SK-N-SH (cell line): ENCODE measurements around the gene AK5. TPM values are rescaled to one million over a fixed set of nuclear protein-coding genes. Genes with fewer than 3 reads are reported as not detected.
A peak's percentile ranks its signal among the peaks of the same experiment; 100 is the strongest.

Experiments used
- CTCF ChIA-PET: fragments of 300-600, 350-600 bp; formaldehyde crosslinking; extraction: SDS; loops from one replicate; lab custom pipeline; 2021; lab: Yijun Ruan, JAX
- POLR2A ChIA-PET: fragments of 350-600 bp; sonication (Branson Sonifier 250); formaldehyde crosslinking; extraction: SDS; loops from one replicate; lab custom pipeline; 2020; ENCODE audit warnings: antibody characterized with exemption, inconsistent platforms; lab: Yijun Ruan, JAX
- DNase-seq: peaks from one replicate; pipeline ENCODE4 v3.0.0; 2012
- H2AFZ ChIP-seq: fragments of 200-600 bp; sonication (generic); 2 replicates; pipeline ENCODE4 v1.8.1; 2016; ENCODE audit warnings: antibody characterized with exemption, mild to moderate bottlenecking, low read depth
- H3F3A ChIP-seq: fragments of 200-600 bp; sonication (generic); replicated peaks from 2 replicates; pipeline ENCODE3; 2016; ENCODE audit warnings: antibody characterized with exemption, mild to moderate bottlenecking; ENCODE audit not compliant: insufficient read depth
- H3K27ac ChIP-seq, 2 experiments: fragments of 200-500 bp in 1 of 2; fragments of 200-600 bp in 1 of 2; sonication (Bioruptor generic) in 1 of 2; sonication (generic), shearing (Covaris generic) in 1 of 2; 2 replicates each; pipeline versions ENCODE4 v1.5.1 to v1.6.1; 2014 to 2016; ENCODE audit warnings: low read depth in 2 of 2, inconsistent platforms in 1 of 2, low read length in 1 of 2, mild to moderate bottlenecking in 1 of 2, mixed read lengths in 1 of 2
- H3K27me3 ChIP-seq: fragments of 200-600 bp; sonication (generic), shearing (Covaris generic); 2 replicates; pipeline ENCODE4 v1.6.1; 2016; ENCODE audit warnings: mixed run types; ENCODE audit not compliant: insufficient read depth
- H3K36me3 ChIP-seq, 2 experiments: fragments of 200-500 bp in 1 of 2; fragments of 200-600 bp in 1 of 2; sonication (Bioruptor generic) in 1 of 2; sonication (generic) in 1 of 2; replicated peaks in 1 of 2; 2 replicates each; pipeline versions ENCODE3 to v1.5.1; 2014 to 2016; ENCODE audit warnings: low read length in 1 of 2, mild to moderate bottlenecking in 1 of 2; ENCODE audit not compliant: insufficient read depth in 2 of 2, control insufficient read depth in 1 of 2
- H3K4me1 ChIP-seq, 2 experiments: fragments of 200-500 bp in 1 of 2; fragments of 200-600 bp in 1 of 2; sonication (Bioruptor generic) in 1 of 2; sonication (generic), shearing (Covaris generic) in 1 of 2; 2 replicates each; pipeline versions ENCODE4 v1.5.1 to v1.6.1; 2014 to 2016; ENCODE audit warnings: low read depth in 1 of 2, low read length in 1 of 2, mixed run types in 1 of 2; ENCODE audit not compliant: insufficient read depth in 2 of 2, control insufficient read depth in 1 of 2
- H3K4me2 ChIP-seq: fragments of 200-600 bp; sonication (generic), shearing (Covaris generic); 2 replicates; pipeline ENCODE4 v1.6.1; 2017; ENCODE audit warnings: mixed run types
- H3K4me3 ChIP-seq, 2 experiments: fragments of 200-500 bp in 1 of 2; fragments of 200-600 bp in 1 of 2; sonication (Bioruptor generic) in 1 of 2; sonication (generic), shearing (Covaris generic) in 1 of 2; 2 replicates each; pipeline versions ENCODE4 v1.5.1 to v1.8.1; 2014 to 2016; ENCODE audit warnings: low read depth in 2 of 2, inconsistent platforms in 1 of 2, low read length in 1 of 2, mild to moderate bottlenecking in 1 of 2, mixed read lengths in 1 of 2, moderate library complexity in 1 of 2
- H3K79me2 ChIP-seq: fragments of 200-600 bp; sonication (generic); 2 replicates; pipeline ENCODE4 v1.8.1; 2017; ENCODE audit warnings: mild to moderate bottlenecking; ENCODE audit not compliant: insufficient read depth
- H3K9ac ChIP-seq: fragments of 200-600 bp; sonication (generic); 2 replicates; pipeline ENCODE4 v1.6.1; 2017; ENCODE audit warnings: mixed run types
- H3K9me2 ChIP-seq: fragments of 200-600 bp; sonication (generic); 2 replicates; pipeline ENCODE4 v1.6.1; 2017; ENCODE audit warnings: mixed run types
- H3K9me3 ChIP-seq: fragments of 200-600 bp; sonication (generic); 2 replicates; pipeline ENCODE4 v1.6.1; 2017; ENCODE audit warnings: mixed run types, mild to moderate bottlenecking, moderate library complexity
- H4K20me1 ChIP-seq: fragments of 200-600 bp; sonication (generic); 2 replicates; pipeline ENCODE4 v1.6.1; 2017; ENCODE audit warnings: mild to moderate bottlenecking, mixed run types; ENCODE audit not compliant: insufficient read depth
- EP300 ChIP-seq, 2 experiments: IDR thresholded peaks; 2 replicates each; pipeline versions ENCODE4 v1.4.0 to v1.6.1; 2012; ENCODE audit warnings: borderline replicate concordance in 1 of 2, low read depth in 1 of 2, low read length in 1 of 2
- EZH2phosphoT487 ChIP-seq: fragments of 200-600 bp; sonication (generic); IDR thresholded peaks from 2 replicates; pipeline ENCODE4 v1.6.1; 2017; ENCODE audit warnings: low read depth, mixed run types, mild to moderate bottlenecking, antibody characterized with exemption, moderate library complexity, borderline replicate concordance
- FOXJ3 ChIP-seq: sonication (generic); formaldehyde crosslinking; IDR thresholded peaks from 2 replicates; pipeline ENCODE4 v1.5.1; 2020; ENCODE audit warnings: mild to moderate bottlenecking, missing genetic modification reagents
- FOXM1 ChIP-seq: IDR thresholded peaks from 2 replicates; pipeline ENCODE4 v1.4.0; 2012; ENCODE audit warnings: low read depth, mild to moderate bottlenecking
- GABPA ChIP-seq: IDR thresholded peaks from 2 replicates; pipeline ENCODE4 v1.4.0; 2012; ENCODE audit warnings: low read depth, mild to moderate bottlenecking
- MEF2A ChIP-seq: IDR thresholded peaks from 2 replicates; pipeline ENCODE4 v1.4.0; 2012; ENCODE audit warnings: low read depth, borderline replicate concordance
- NFIC ChIP-seq: IDR thresholded peaks from 2 replicates; pipeline ENCODE4 v1.4.0; 2012; ENCODE audit warnings: borderline replicate concordance
- POLR2AphosphoS5 ChIP-seq: IDR thresholded peaks from 2 replicates; pipeline ENCODE4 v1.6.1; 2012; ENCODE audit warnings: low read depth, low read length
- RCOR1 ChIP-seq: fragments of 150-350 bp; IDR thresholded peaks from 2 replicates; pipeline ENCODE4 v1.6.1; 2017; ENCODE audit warnings: antibody characterized with exemption, low read length
- REST ChIP-seq: IDR thresholded peaks from 2 replicates; pipeline ENCODE4 v1.6.1; 2012; ENCODE audit warnings: mild to moderate bottlenecking, low read depth, low read length, moderate library complexity
- RFX5 ChIP-seq: IDR thresholded peaks from 2 replicates; pipeline ENCODE4 v1.6.1; 2012; ENCODE audit warnings: mild to moderate bottlenecking, improper control_type of control experiment, low read length
- RXRA ChIP-seq: IDR thresholded peaks from 2 replicates; pipeline ENCODE4 v1.4.0; 2012; ENCODE audit warnings: low read depth, mild to moderate bottlenecking, borderline replicate concordance
- TCF12 ChIP-seq: IDR thresholded peaks from 2 replicates; pipeline ENCODE4 v1.4.0; 2012
- WGBS: methylation state at CpG from one replicate; pipeline ENCODE4 v1.1.6; 2017; ENCODE audit warnings: low lambda C conversion rate; 5-methylcytosine and 5-hydroxymethylcytosine counted together
- polyA plus RNA-seq, 3 experiments: library from polyadenylated mRNA; depleted of rRNA; stranded (reverse); fragments of >200 nt; gene quantifications; 2 replicates each; pipeline ENCODE4 v1.2.3, GENCODE V29; 2012
- TF ChIP-seq, protein P1 (sequence below): IDR thresholded peaks from 2 replicates; pipeline ENCODE4 v1.4.0; 2012; ENCODE audit warnings: low read depth, borderline replicate concordance
- TF ChIP-seq, protein P2 (sequence below): fragments of 150-350 bp; IDR thresholded peaks from 2 replicates; pipeline ENCODE4 v1.6.1; 2017; ENCODE audit warnings: antibody characterized with exemption, low read length, low read depth, borderline replicate concordance

AK5 gene
- polyA plus RNA-seq, 1 of the 3 experiments (the other 2 are of a cell fraction) = 22.9 TPM

DNA sequence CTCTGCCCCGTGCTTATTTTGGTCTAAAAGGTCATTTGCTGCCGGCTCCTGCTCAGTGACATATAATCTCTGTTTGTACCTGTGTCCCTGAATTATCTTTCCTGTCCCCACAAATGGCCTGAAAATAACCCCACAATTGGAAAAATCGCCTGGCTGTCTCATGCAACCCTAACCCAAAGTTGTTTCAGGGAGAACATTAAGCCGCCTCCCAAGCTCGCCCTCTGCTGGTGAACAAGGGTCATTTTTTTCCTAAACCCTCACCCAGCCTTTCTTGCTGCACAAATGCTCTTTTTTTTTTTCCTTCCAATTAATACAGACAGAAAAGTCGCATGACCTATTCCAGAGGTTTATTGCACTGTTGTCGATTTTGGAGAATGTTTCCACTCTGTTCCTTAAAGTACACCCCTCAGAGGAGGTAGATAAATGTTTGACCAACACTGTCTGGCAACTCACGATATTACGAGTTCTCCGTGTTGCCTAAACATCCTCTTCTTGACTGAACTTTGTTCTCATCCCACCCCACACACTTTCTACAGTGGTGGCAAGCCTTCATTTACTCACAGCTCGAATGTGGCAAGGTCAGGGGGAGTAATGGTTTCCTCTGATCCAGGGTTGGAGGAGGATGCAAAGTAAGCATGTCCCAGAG lies 252.0 kb downstream of the AK5 start (continued):
- TF ChIP-seq EZH2phosphoT487 (no peak), FOXM1 (no peak), RXRA (peak; percentile 23; the same call in 1 of the 2 replicates), EP300 (IDR thresholded peaks at IDR 0.05; ENCODE audit: borderline replicate concordance in 1 of 2, low read depth in 1 of 2, low read length in 1 of 2) (no peak), TCF12 (no peak), GABPA (no peak)
- TF ChIP-seq, protein P1, sequence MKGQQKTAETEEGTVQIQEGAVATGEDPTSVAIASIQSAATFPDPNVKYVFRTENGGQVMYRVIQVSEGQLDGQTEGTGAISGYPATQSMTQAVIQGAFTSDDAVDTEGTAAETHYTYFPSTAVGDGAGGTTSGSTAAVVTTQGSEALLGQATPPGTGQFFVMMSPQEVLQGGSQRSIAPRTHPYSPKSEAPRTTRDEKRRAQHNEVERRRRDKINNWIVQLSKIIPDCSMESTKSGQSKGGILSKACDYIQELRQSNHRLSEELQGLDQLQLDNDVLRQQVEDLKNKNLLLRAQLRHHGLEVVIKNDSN = no peak
- TF ChIP-seq, protein P2, sequence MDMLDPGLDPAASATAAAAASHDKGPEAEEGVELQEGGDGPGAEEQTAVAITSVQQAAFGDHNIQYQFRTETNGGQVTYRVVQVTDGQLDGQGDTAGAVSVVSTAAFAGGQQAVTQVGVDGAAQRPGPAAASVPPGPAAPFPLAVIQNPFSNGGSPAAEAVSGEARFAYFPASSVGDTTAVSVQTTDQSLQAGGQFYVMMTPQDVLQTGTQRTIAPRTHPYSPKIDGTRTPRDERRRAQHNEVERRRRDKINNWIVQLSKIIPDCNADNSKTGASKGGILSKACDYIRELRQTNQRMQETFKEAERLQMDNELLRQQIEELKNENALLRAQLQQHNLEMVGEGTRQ = no peak

GRCh38 chr1:77534456-77534855 lies 252.6 kb downstream of the AK5 start:
- WGBS = 90% methylated on average over 5 of the region's 5 CpGs
- no peak overlapping the region for H3K4me3 ChIP-seq
- no peaks in the 10 kb centered on the region for H4K20me1 ChIP-seq
- peak overlapping the region; percentile 48; the same call in 1 of the 2 replicates for H2AFZ ChIP-seq
- ChIA-PET CTCF (interaction anchor here (0.5 to 2.7 kb wide), 10 partner anchors 10 to 404 kb away, joined by 3 to 14 read pairs (median 4); no protein-coding TSS in a partner anchor), POLR2A (no interaction called here)
- H3K36me3 ChIP-seq = no peaks in the 10 kb centered on the region
- no peaks in the 10 kb centered on the region for H3K79me2 ChIP-seq
- DNase-seq = no peak
- H3F3A ChIP-seq = peaks cover 41% of the 10 kb centered on the region
- no peaks in the 10 kb centered on the region for H3K27me3 ChIP-seq
- H3K4me1 ChIP-seq = peaks cover 5 to 56% of the 10 kb centered on the region in 2 experiments; a peak in 3 of 4 replicates
- H3K4me2 ChIP-seq = no peak overlapping the region
- H3K9me2 ChIP-seq = no peaks in the 10 kb centered on the region
- no peaks in the 10 kb centered on the region for H3K9me3 ChIP-seq
- H3K27ac ChIP-seq = peak overlapping the region in 1 of 2 experiments; percentile 17; a peak in 1 of 4 replicates
- no peak for TF ChIP-seq POLR2AphosphoS5
- TF ChIP-seq FOXJ3 = no peak
- TF ChIP-seq GABPA = no peak
- TF ChIP-seq, protein P1 = no peak
- no peak for TF ChIP-seq NFIC
- no peak for TF ChIP-seq MEF2A
- TF ChIP-seq RCOR1 = no peak
- TF ChIP-seq REST = no peak
- no peak for TF ChIP-seq RFX5
- no peak overlapping the region for H3K9ac ChIP-seq
